Aorta (tissue), 5 donors: Measurements from ENCODE around the gene STIP1. TPM values are rescaled to one million over a fixed set of nuclear protein-coding genes. Genes with fewer than 3 reads are reported as not detected.

Source experiments
- ATAC-seq: fragments of 200-7000 bp; cut with Tn5 transposase; one replicate; pipeline ENCODE4 v1.9.1; 2022; ENCODE audit warnings: moderate library complexity; ENCODE audit not compliant: low FRiP score
- DNase-seq, 2 donors: peaks; one replicate each; pipeline ENCODE4 v3.0.0-alpha.2; 2020
- H3K27ac ChIP-seq, 2 donors: one replicate each; pipeline ENCODE4 v1.5.1; 2013; ENCODE audit warnings: low read length in 2 of 2, mild to moderate bottlenecking in 2 of 2, moderate library complexity in 2 of 2, control low read depth in 1 of 2, inconsistent platforms in 1 of 2, low read depth in 1 of 2
- H3K27me3 ChIP-seq, 2 donors: one replicate each; pipeline ENCODE4 v1.6.1; 2013; ENCODE audit warnings: control low read depth in 1 of 2, low read length in 1 of 2, mild to moderate bottlenecking in 1 of 2, moderate library complexity in 1 of 2; ENCODE audit not compliant: insufficient read depth in 2 of 2, control insufficient read depth in 1 of 2
- H3K36me3 ChIP-seq, 2 donors: one replicate each; pipeline ENCODE4 v1.6.1; 2013; ENCODE audit warnings: control low read depth in 1 of 2, low read length in 1 of 2, mild to moderate bottlenecking in 1 of 2; ENCODE audit not compliant: insufficient read depth in 2 of 2, control insufficient read depth in 1 of 2
- H3K4me1 ChIP-seq, 2 donors: one replicate each; pipeline ENCODE4 v1.6.1; 2013; ENCODE audit warnings: low read length in 2 of 2, control low read depth in 1 of 2, mild to moderate bottlenecking in 1 of 2, moderate library complexity in 1 of 2; ENCODE audit not compliant: insufficient read depth in 2 of 2, control insufficient read depth in 1 of 2
- H3K4me3 ChIP-seq, 2 donors: one replicate each; pipeline ENCODE4 v1.5.1; 2013; ENCODE audit warnings: low read length in 2 of 2, control low read depth in 1 of 2, mild to moderate bottlenecking in 1 of 2
- H3K9me3 ChIP-seq: one replicate; pipeline ENCODE4 v1.6.1; 2013; ENCODE audit warnings: mild to moderate bottlenecking, low read length; ENCODE audit not compliant: control insufficient read depth
- WGBS, 2 donors: extraction: QIAGEN DNeasy Blood & Tissue Kit; methylation state at CpG; one replicate each; pipeline ENCODE4 v1.1.7; 2013; 5-methylcytosine and 5-hydroxymethylcytosine counted together
- intact Hi-C, 2 donors: fragments of 100-400 bp; cut with DNase I; formaldehyde crosslinking; loops; one replicate each; pipeline versions ENCODE4 v1.14.2 to v1.15.0; 2022
- polyA plus RNA-seq, 2 donors: library from polyadenylated mRNA; stranded (reverse); fragments of 200-250 nt; gene quantifications; one replicate each; pipeline ENCODE4 v1.2.3, GENCODE V29; 2013
- total RNA-seq, 2 donors: library from RNA; stranded (reverse); fragmentation: NEBNext Ultra II Directional; extraction: Animal tissue kit (Norgen Biotek cat#: 25700); gene quantifications; one replicate each; pipeline ENCODE4 v1.2.1, GENCODE V29; 2021
- donor health status: healthy with polysubstance abuse.
- donor health status: Bipolar disorder and iron deficiency.
- donor health status: DM: no; HTN: no; CAD: no.
- donor health status: DM: no; HTN: no; CAD: no.
- donor health status: DM: yes; HTN: yes; CAD: no.

The STIP1 gene
- total and polyA plus RNA-seq, 4 donors, result 31.0 to 111 (median 54.2) TPM

- H3K4me1 ChIP-seq, result no peaks in the 10 kb centered on the region
- ATAC-seq (no peak), DNase-seq (no peak)
- WGBS, 2 donors, result 80 to 82% methylated on average over 9 of the region's 9 CpGs
- no peaks in the 10 kb centered on the region for H3K36me3 ChIP-seq
- intact Hi-C loops, result no loop called here
- H3K9me3 ChIP-seq, result no peaks in the 10 kb centered on the region
- no peaks in the 10 kb centered on the region for H3K27me3 ChIP-seq
- no peak overlapping the region for H3K27ac ChIP-seq
- H3K4me3 ChIP-seq, result no peak overlapping the region
Measured at GRCh38 chr11:64222651-64223000, 36.7 kb downstream of the STIP1 start.

- H3K27me3 ChIP-seq, result no peaks in the 10 kb centered on the region
- H3K36me3 ChIP-seq, result no peaks in the 10 kb centered on the region
- ATAC-seq, result no peak
- no peaks in the 10 kb centered on the region for H3K9me3 ChIP-seq
- no peak overlapping the region for H3K27ac ChIP-seq
- WGBS, 2 donors, result 86 to 88% methylated on average over 24 of the region's 24 CpGs
- intact Hi-C loops, result no loop called here
- no peaks in the 10 kb centered on the region for H3K4me1 ChIP-seq
- no peak overlapping the region for H3K4me3 ChIP-seq
- peak; percentile 54 to 76 for DNase-seq
Measured at GRCh38 chr11:64223001-64223651, 37.2 kb downstream of the STIP1 start.

- Histone ChIP-seq H3K9me3 (no peaks in the 10 kb centered on the region), H3K4me3 (no peak overlapping the region), H3K27ac (no peak overlapping the region), H3K27me3 (no peaks in the 10 kb centered on the region), H3K4me1 (no peaks in the 10 kb centered on the region), H3K36me3 (no peaks in the 10 kb centered on the region)
- intact Hi-C loops, result no loop called here
- no peak for ATAC-seq
- WGBS, 2 donors, result 87 to 90% methylated on average over 17 of the region's 17 CpGs
- DNase-seq, result peak; percentile 51 to 70
Measured at GRCh38 chr11:64224151-64224890, 38.4 kb downstream of the STIP1 start.

- intact Hi-C loops, result loop anchor here in 1 of 2 donors (5.0 kb wide), 1 partner anchor 38 kb away; the partner anchor contains the start of gene STIP1
- H3K27ac ChIP-seq, result no peak overlapping the region
- no peaks in the 10 kb centered on the region for H3K27me3 ChIP-seq
- no peaks in the 10 kb centered on the region for H3K4me1 ChIP-seq
- H3K4me3 ChIP-seq, result peak overlapping the region in 1 of 2 donors; percentile 48
- WGBS, 2 donors, result 56 to 58% methylated on average over 22 of the region's 22 CpGs
- ATAC-seq, result no peak
- H3K36me3 ChIP-seq, result no peaks in the 10 kb centered on the region
- no peaks in the 10 kb centered on the region for H3K9me3 ChIP-seq
- peak; percentile 57 to 70 for DNase-seq
Measured at GRCh38 chr11:64224891-64225607, 39.1 kb downstream of the STIP1 start.

- WGBS, 2 donors, result 0 to 1% methylated on average over 54 of the region's 54 CpGs
- no peaks in the 10 kb centered on the region for H3K27me3 ChIP-seq
- peak within 1 kb of the TSS; percentile 48 to 60 for H3K4me3 ChIP-seq
- H3K36me3 ChIP-seq, result no peaks in the 10 kb centered on the region
- DNase-seq (peak; percentile 95 to 97), ATAC-seq (peak; percentile 90)
- H3K27ac ChIP-seq, result peak within 1 kb of the TSS in 1 of 2 donors; percentile 75
- intact Hi-C loops, result loop anchor here in 1 of 2 donors (5.0 kb wide), 1 partner anchor 39 kb away; the partner anchor contains the start of gene STIP1
- no peaks in the 10 kb centered on the region for H3K4me1 ChIP-seq
- no peaks in the 10 kb centered on the region for H3K9me3 ChIP-seq
Measured at GRCh38 chr11:64225608-64226506, 39.9 kb downstream of the STIP1 start, which contains the start of the genes NUDT22 and TRPT1. Gene NUDT22 (plus strand): TSS chr11:64226274. CDS start chr11:64226653, 379 bp downstream. Gene TRPT1 (minus strand): TSS chr11:64226186. CDS start chr11:64225860, 326 bp downstream.

GRCh38 chr11:64226507-64227051 is 40.6 kb downstream of the STIP1 start:
- Histone ChIP-seq H3K9me3 (no peaks in the 10 kb centered on the region), H3K27ac (peak overlapping the region in 1 of 2 donors; percentile 75), H3K4me3 (peak overlapping the region; percentile 48 to 60), H3K27me3 (no peaks in the 10 kb centered on the region), H3K36me3 (no peaks in the 10 kb centered on the region), H3K4me1 (no peaks in the 10 kb centered on the region)
- intact Hi-C loops, result loop anchor here in 1 of 2 donors (5.0 kb wide), 1 partner anchor 39 kb away; the partner anchor contains the start of gene STIP1
- peak; percentile 81 to 83 for DNase-seq
- ATAC-seq, result peak; percentile 48
- 7 to 10% methylated on average over 23 to 26 of the region's 26 CpGs for WGBS, 2 donors

- Histone ChIP-seq H3K4me3 (no peak overlapping the region), H3K9me3 (no peaks in the 10 kb centered on the region), H3K27me3 (no peaks in the 10 kb centered on the region), H3K4me1 (no peaks in the 10 kb centered on the region), H3K27ac (no peak overlapping the region), H3K36me3 (no peaks in the 10 kb centered on the region)
- ATAC-seq (no peak), DNase-seq (no peak)
- 42 to 48% methylated on average over 3 of the region's 3 CpGs for WGBS, 2 donors
- intact Hi-C loops, result loop anchor here in 1 of 2 donors (5.0 kb wide), 1 partner anchor 40 kb away; the partner anchor contains the start of gene STIP1
Measured at GRCh38 chr11:64227405-64227956, 41.5 kb downstream of the STIP1 start.
